Measurements from ENCODE around the gene PKLR.

GRCh38 chr1:155277902-155278688, 23.1 kb downstream of the PKLR start:
- TF ChIP-seq GATA3 (IDR thresholded peaks at IDR 0.05; ENCODE audit: low read depth, low read length) (no peak), GATA2 (IDR thresholded peaks at IDR 0.05; ENCODE audit: low read depth, low read length) (no peak)
